ENCODE results near the gene FBXO42. TPM values are rescaled to one million over a fixed set of nuclear protein-coding genes. Genes with fewer than 3 reads are reported as not detected.
A peak's percentile ranks its signal among the peaks of the same experiment; 100 is the strongest.
"Not testable (repeated sequence)": the region's sequence is repeated elsewhere in the genome, so short reads cannot be mapped to it uniquely, and the experiment has no call there.

Gene FBXO42
- total RNA-seq, 1 donor from 2014 or later = 24.3 TPM

- TF ChIP-seq, protein P1, sequence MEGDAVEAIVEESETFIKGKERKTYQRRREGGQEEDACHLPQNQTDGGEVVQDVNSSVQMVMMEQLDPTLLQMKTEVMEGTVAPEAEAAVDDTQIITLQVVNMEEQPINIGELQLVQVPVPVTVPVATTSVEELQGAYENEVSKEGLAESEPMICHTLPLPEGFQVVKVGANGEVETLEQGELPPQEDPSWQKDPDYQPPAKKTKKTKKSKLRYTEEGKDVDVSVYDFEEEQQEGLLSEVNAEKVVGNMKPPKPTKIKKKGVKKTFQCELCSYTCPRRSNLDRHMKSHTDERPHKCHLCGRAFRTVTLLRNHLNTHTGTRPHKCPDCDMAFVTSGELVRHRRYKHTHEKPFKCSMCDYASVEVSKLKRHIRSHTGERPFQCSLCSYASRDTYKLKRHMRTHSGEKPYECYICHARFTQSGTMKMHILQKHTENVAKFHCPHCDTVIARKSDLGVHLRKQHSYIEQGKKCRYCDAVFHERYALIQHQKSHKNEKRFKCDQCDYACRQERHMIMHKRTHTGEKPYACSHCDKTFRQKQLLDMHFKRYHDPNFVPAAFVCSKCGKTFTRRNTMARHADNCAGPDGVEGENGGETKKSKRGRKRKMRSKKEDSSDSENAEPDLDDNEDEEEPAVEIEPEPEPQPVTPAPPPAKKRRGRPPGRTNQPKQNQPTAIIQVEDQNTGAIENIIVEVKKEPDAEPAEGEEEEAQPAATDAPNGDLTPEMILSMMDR (conservative IDR thresholded peaks at IDR 0.05) = no peak
- Mint-ChIP-seq H3K4me1 (peaks cover 8% of the 10 kb centered on the region), H3K4me3 (no peak overlapping the region), H3K36me3 (ENCODE audit: low read depth) (no peaks in the 10 kb centered on the region), H3K9me3 (no peaks in the 10 kb centered on the region), H3K27ac (ENCODE audit: unreplicated experiment) (no peak overlapping the region), H3K27me3 (ENCODE audit: low read depth) (no peaks in the 10 kb centered on the region)
- DNase-seq (ENCODE audit: low read depth, low spot score) = no peak
These were observed 104.8 kb downstream of the FBXO42 start for GRCh38 chr1:16247441-16247840.

GRCh38 chr1:16246961-16247360, 105.3 kb downstream of the FBXO42 start:
- DNase-seq (ENCODE audit: low read depth, low spot score) = no peak
- Mint-ChIP-seq H3K36me3 (ENCODE audit: low read depth) (no peaks in the 10 kb centered on the region), H3K9me3 (no peaks in the 10 kb centered on the region), H3K27me3 (ENCODE audit: low read depth) (no peaks in the 10 kb centered on the region), H3K27ac (ENCODE audit: unreplicated experiment) (peak overlapping the region; percentile 35), H3K4me3 (no peak overlapping the region), H3K4me1 (peaks cover 8% of the 10 kb centered on the region)
- TF ChIP-seq, protein P1 (conservative IDR thresholded peaks at IDR 0.05) = no peak

DNA sequence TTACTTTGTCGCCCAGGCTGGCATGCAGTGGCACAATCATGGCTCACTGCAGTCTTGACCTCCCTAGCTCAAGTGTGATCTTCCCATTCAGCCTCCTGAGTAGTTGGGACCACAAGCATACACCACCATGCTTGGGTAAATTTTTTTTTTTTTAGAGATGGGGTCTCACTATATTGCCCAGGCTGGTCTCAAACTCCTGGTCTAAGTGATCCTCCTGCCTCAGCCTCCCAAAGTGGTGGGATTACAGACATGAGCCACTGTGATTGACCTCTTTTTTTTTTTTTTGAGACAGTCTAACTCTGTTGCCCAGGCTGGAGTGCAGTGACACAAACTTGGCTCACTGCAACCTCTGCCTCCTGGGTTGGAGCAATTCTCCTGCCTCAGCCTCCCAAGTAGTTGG, 106.0 kb downstream of the FBXO42 start:
- H3K4me3 Mint-ChIP-seq = not testable (repeated sequence)

DNA sequence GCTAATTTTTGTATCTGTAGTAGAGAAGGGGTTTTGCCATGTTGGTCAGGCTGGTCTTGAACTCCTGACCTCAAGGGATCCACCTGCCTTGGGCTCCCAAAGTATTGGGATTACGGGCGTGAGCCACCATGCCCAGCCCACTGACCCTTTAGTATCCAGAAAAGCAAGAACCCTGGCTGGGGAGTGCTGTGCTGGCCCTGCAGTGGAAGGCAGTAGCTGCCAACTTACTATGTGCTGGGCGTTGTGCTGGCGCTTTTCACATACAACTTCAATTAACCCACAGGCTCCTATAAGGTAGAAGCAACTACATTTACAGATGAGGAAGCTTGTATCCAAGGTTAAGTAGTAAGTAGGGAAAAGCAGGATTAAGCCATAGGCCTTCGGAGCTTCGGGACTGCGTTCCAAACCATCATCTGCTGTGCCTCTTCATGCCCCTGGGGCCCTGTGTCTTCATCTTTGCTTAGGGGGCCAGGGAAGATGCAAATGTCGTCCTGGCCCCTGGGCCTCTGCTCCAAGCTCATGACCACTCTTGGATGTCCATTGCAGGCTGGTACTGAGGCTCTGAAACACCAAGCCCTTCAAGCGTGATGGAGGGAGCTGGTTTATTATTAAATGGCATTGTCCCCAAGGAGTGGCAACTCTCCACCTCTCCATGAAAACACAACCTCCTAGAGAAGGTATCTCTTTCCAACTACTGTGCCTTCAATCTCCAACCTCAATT, 106.6 kb downstream of the FBXO42 start:
- Mint-ChIP-seq H3K9me3 (no peaks in the 10 kb centered on the region), H3K27ac (ENCODE audit: unreplicated experiment) (no peak overlapping the region), H3K27me3 (ENCODE audit: low read depth) (no peaks in the 10 kb centered on the region), H3K4me1 (peaks cover 7% of the 10 kb centered on the region), H3K4me3 (no peak overlapping the region), H3K36me3 (ENCODE audit: low read depth) (no peaks in the 10 kb centered on the region)
- DNase-seq (ENCODE audit: low read depth, low spot score) = no peak
- TF ChIP-seq, protein P1 (conservative IDR thresholded peaks at IDR 0.05) = no peak

More for the DNA sequence above, 106.0 kb downstream of the FBXO42 start:
- not testable (repeated sequence) for DNase-seq (ENCODE audit: low read depth, low spot score); H3K4me1 Mint-ChIP-seq; H3K36me3 Mint-ChIP-seq (ENCODE audit: low read depth); H3K9me3 Mint-ChIP-seq; H3K27me3 Mint-ChIP-seq (ENCODE audit: low read depth); H3K27ac Mint-ChIP-seq (ENCODE audit: unreplicated experiment)

DNA sequence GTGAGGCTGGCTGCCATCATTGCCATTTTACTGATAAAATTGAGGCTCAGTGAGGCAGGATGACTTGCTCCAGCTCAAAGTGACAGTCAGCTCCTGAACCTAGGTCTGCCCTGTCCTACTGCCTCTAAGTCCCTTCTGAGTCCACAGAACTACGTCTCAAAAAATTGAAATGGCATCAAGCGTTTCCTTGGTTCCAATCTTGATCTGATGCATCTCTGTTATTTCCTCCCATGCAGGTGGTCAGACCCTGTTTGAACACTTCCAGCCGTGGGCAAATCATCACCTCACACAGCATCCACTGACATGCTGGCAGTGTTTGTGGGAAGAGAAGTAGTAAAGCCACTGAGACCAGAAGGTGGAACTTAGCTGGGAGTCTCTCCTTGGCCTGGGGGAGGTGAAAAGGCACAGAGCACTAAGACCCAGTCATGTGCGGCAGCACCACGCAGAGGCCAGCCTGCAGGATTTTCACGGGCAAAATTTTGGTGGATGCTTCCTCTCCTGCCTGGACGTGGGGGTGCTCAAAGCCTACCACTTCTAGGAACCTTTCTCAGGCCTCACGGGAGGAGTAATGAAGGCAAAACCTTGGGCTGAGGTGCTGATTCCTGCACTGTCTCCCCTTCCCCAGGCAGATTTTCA, 107.5 kb downstream of the FBXO42 start:
- Mint-ChIP-seq H3K9me3 (no peaks in the 10 kb centered on the region), H3K36me3 (ENCODE audit: low read depth) (no peaks in the 10 kb centered on the region), H3K27me3 (ENCODE audit: low read depth) (no peaks in the 10 kb centered on the region), H3K4me3 (peak overlapping the region; percentile 60), H3K27ac (ENCODE audit: unreplicated experiment) (no peak overlapping the region), H3K4me1 (peaks cover 7% of the 10 kb centered on the region)
- TF ChIP-seq, protein P1 (conservative IDR thresholded peaks at IDR 0.05) = no peak
- DNase-seq (ENCODE audit: low read depth, low spot score) = no peak

All from neural crest cell (in vitro differentiated cells).